ENCODE data around the gene USP53.

The USP53 gene

DNA sequence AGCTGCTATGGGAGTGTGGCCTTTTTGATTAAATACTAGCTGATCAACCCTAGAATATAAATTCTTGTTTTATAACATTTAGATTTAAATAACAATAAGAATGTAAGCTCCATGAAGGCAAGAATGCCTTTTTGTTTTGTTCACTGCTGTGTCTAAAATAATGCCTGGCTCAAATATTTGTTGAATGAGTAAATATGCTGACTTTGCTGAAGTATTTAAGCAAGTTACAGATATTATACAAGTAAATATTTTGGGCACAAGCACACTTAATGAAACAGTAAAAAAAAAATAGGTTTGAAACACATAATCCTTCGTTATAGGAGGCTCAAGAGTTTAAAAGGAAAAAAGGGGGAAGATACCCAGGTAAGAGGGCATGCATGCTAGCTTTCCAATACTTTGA lies 85.3 kb downstream of the USP53 start:
- H3K9me3 Mint-ChIP-seq, result no peaks in the 10 kb centered on the region
- no peak for ATAC-seq (replicated peaks)
- H3K4me1 Mint-ChIP-seq (ENCODE audit: low read depth in 2 of 2), result peaks cover 16 to 24% of the 10 kb centered on the region in 2 donors
- H3K27me3 Mint-ChIP-seq, result no peaks in the 10 kb centered on the region
- peaks cover 31% of the 10 kb centered on the region for H3K36me3 Mint-ChIP-seq (ENCODE audit: insufficient read depth)
- peak overlapping the region in 1 of 2 donors; percentile 100 for H3K27ac Mint-ChIP-seq
- peak overlapping the region in 1 of 2 donors; percentile 100 for H3K4me3 Mint-ChIP-seq
- DNase-seq, result no peak

GRCh38 chr4:119299260-119299671 lies 86.8 kb downstream of the USP53 start:
- Mint-ChIP-seq H3K27ac (peak overlapping the region; percentile 99 to 100), H3K4me3 (peak overlapping the region; percentile 99 to 100), H3K4me1 (ENCODE audit: low read depth in 2 of 2) (peaks cover 16 to 24% of the 10 kb centered on the region in 2 donors), H3K27me3 (peaks cover 5 to 7% of the 10 kb centered on the region in 2 donors), H3K36me3 (ENCODE audit: insufficient read depth) (peaks cover 34% of the 10 kb centered on the region), H3K9me3 (no peaks in the 10 kb centered on the region)
- ATAC-seq (replicated peaks) (no peak), DNase-seq (no peak)

- no peaks in the 10 kb centered on the region for H3K9me3 Mint-ChIP-seq
- peak overlapping the region; percentile 99 to 100 for H3K27ac Mint-ChIP-seq
- H3K4me1 Mint-ChIP-seq (ENCODE audit: low read depth in 2 of 2), result peaks cover 16 to 24% of the 10 kb centered on the region in 2 donors
- ATAC-seq (replicated peaks) (peak; percentile 3), DNase-seq (peak in 1 of 3 experiments; percentile 6)
- peaks cover 34% of the 10 kb centered on the region for H3K36me3 Mint-ChIP-seq (ENCODE audit: insufficient read depth)
- peak overlapping the region; percentile 99 to 100 for H3K4me3 Mint-ChIP-seq
- peaks cover 9 to 12% of the 10 kb centered on the region in 2 donors for H3K27me3 Mint-ChIP-seq
Observed at GRCh38 chr4:119299741-119300100, 87.2 kb downstream of the USP53 start.

DNA sequence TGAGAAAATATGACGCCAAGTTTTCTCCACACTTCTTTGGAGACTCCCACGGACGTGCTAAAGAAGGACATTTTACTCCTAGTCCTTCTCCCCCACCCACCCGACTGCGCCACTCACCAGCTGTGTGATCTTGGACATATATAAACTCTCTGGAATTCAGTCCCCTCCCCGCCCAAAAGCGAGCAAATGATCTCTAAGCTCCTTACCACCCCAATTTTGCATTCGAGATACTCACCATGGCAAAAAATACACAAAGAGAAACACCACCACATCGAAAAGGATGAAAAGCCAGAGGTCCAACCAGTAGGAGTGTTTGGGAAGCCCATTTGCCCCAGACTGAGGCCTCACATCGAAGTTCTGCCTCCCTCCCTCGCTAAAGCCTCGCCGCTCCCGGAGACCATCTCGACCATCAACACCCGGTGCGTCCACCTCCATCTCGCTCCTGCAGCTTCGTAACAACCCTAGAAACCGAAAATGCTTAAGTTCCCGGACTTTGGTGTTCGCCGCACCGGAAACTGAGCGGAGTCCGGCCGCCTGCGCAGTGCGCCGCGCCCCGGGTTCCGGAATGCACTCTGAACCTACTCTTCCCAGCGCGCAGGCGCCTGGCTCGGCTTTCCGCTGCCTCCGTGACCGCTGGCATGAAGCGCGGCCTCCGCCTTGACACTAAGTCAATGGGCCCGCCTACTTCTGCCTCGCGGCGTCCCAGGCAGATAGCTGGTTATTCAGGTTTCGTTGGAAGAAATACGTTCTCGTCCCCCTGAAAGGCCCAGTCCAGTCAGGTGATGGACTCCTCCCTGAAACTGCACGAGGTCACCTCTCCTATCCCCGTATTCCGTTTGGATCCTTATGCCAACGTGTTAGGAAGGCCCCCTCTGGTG lies 87.8 kb downstream of the USP53 start:
- Mint-ChIP-seq H3K9me3 (no peaks in the 10 kb centered on the region), H3K27me3 (peaks cover 9 to 13% of the 10 kb centered on the region in 2 donors), H3K4me3 (peak overlapping the region; percentile 99 to 100), H3K4me1 (ENCODE audit: low read depth in 2 of 2) (peaks cover 16 to 24% of the 10 kb centered on the region in 2 donors), H3K27ac (peak overlapping the region; percentile 99 to 100), H3K36me3 (ENCODE audit: insufficient read depth) (peaks cover 34% of the 10 kb centered on the region)
- ATAC-seq (replicated peaks), result peak; percentile 94
- peak; percentile 86 to 89 (median 87) for DNase-seq

DNA sequence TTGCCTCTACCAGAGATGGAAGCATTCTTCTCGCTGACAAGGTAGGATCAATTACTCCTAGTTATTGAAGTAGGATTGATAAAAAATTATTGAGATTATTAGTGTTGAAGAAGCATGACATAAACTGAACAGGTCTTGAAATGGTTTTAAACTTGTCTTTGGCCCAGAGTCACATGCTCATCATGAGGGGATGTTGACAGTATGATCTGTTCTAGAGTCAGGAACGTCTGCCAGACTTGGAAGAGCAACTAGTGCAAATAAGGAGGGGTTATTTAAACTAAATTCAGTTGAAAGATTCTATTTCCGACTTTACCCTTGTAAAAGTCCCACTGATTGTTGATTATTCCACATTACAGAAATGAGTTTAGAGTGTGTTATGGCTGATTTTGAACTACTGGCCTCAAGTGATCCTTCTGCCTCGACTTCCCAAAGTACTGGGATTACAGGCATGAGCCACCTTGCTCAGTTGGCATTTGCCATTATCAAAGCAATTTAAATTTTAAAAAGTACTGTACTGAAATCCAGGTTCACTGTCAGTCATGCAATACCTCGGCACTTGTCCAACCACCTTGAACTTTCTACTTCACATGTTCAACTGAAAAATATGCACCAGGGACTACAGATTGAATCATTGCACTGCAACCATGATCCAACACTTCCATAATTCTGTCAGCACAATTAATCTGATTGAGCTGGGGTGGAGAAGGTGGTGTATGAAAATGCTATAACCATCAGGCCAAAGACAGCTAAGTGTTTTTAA lies 89.7 kb downstream of the USP53 start:
- Mint-ChIP-seq H3K27me3 (peaks cover 9 to 13% of the 10 kb centered on the region in 2 donors), H3K9me3 (no peaks in the 10 kb centered on the region), H3K27ac (no peak overlapping the region), H3K36me3 (ENCODE audit: insufficient read depth) (peaks cover 29% of the 10 kb centered on the region), H3K4me3 (no peak overlapping the region), H3K4me1 (ENCODE audit: low read depth in 2 of 2) (peaks cover 15 to 20% of the 10 kb centered on the region in 2 donors)
- no peak for ATAC-seq (replicated peaks)
- DNase-seq, result no peak

DNA sequence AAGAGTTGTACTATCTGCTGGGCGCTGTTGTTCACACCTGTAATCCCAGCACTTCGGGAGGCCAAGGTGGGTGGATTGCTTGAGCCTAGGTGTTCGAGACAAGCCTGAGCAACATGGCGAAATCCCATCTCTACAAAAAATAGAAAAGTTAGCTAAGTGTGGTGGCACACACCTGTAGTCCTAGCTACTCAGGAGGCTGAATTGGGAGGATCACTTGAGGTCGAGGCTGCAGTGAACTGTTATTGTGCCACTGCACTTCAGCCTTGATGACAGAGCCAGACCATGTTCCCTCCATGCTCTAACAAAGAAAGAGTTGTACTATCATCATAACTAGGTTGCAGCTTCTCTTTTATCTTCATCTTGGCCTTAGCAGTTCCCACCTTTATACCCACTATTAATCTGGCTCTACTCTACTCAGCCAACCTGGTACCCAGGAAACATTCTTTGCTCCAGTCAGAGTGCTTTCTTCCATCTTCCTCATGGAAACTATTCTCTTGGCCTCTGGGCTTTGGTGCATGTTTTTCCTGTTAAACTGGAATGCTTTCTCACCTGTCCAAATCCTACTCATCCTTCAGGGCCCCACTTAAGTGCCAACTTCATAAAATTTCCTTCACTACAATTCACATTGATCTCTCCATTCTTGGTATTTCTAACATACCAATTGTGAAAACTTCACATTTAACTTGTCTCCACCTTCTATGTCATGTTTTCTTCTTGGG lies 91.2 kb downstream of the USP53 start:
- Mint-ChIP-seq H3K4me3 (no peak overlapping the region), H3K36me3 (ENCODE audit: insufficient read depth) (peaks cover 19% of the 10 kb centered on the region), H3K27me3 (peaks cover 9 to 25% of the 10 kb centered on the region in 2 donors), H3K4me1 (ENCODE audit: low read depth in 2 of 2) (peaks cover 10 to 14% of the 10 kb centered on the region in 2 donors), H3K9me3 (no peaks in the 10 kb centered on the region), H3K27ac (no peak overlapping the region)
- DNase-seq (no peak), ATAC-seq (replicated peaks) (no peak)

DNA sequence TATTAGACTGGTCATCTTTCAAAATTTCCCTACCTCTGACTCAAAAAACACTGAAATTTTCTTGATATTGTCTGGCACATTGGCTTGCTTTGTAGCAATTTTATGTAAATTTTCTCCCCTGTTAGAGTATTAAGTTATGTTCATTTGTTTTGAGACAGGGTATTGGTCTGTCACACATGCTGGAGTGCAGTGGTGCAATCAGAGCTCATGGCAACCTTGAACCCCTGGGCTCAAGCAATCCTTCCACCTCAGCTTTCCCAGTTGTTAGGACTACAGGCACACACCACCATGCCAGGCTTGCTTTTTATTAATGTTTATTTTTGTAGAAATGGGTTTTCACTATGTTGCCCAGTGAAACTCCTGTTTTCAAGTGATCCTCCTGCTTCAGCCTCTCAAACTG lies 91.9 kb downstream of the USP53 start:
- H3K4me1 Mint-ChIP-seq (ENCODE audit: low read depth in 2 of 2), result peaks cover 3 to 7% of the 10 kb centered on the region in 2 donors
- no peak overlapping the region for H3K4me3 Mint-ChIP-seq
- no peak overlapping the region for H3K27ac Mint-ChIP-seq
- no peak for DNase-seq
- H3K36me3 Mint-ChIP-seq (ENCODE audit: insufficient read depth), result peaks cover 18% of the 10 kb centered on the region
- H3K9me3 Mint-ChIP-seq, result no peaks in the 10 kb centered on the region
- peaks cover 9 to 25% of the 10 kb centered on the region in 2 donors for H3K27me3 Mint-ChIP-seq
- no peak for ATAC-seq (replicated peaks)

GRCh38 chr4:119307606-119308005 lies 95.1 kb downstream of the USP53 start:
- Mint-ChIP-seq H3K36me3 (ENCODE audit: insufficient read depth) (peaks cover 3% of the 10 kb centered on the region), H3K9me3 (no peaks in the 10 kb centered on the region), H3K27ac (no peak overlapping the region), H3K4me3 (no peak overlapping the region), H3K27me3 (peaks cover 9 to 25% of the 10 kb centered on the region in 2 donors), H3K4me1 (ENCODE audit: low read depth in 2 of 2) (no peaks in the 10 kb centered on the region)
- no peak for DNase-seq
- ATAC-seq (replicated peaks), result no peak

GRCh38 chr4:119310826-119311225 lies 98.3 kb downstream of the USP53 start:
- ATAC-seq (replicated peaks) (no peak), DNase-seq (no peak)
- Mint-ChIP-seq H3K27me3 (peaks cover 9 to 22% of the 10 kb centered on the region in 2 donors), H3K4me3 (no peak overlapping the region), H3K36me3 (ENCODE audit: insufficient read depth) (no peaks in the 10 kb centered on the region), H3K4me1 (ENCODE audit: low read depth in 2 of 2) (no peaks in the 10 kb centered on the region), H3K9me3 (no peaks in the 10 kb centered on the region), H3K27ac (no peak overlapping the region)

DNA sequence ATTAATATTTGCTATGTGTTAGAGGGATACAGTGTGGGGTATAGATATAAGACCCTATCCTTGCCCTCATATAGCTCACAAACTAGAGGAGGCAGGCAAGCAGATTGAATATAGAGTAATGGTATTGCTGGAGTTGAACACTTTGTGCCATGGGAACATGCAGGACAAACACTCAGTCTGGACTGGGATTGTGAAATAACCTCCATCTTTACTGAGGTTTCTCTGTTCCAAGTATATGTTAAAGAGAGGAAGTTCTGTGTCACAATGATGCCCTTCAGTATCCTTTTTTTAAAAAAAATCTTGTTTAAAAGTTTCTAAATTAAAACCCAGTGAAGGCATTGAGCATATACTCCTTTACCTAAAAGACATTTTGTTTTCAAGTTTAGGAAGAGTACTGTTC lies 100.7 kb downstream of the USP53 start:
- no peak overlapping the region for H3K4me3 Mint-ChIP-seq
- no peaks in the 10 kb centered on the region for H3K36me3 Mint-ChIP-seq (ENCODE audit: insufficient read depth)
- DNase-seq, result no peak
- no peaks in the 10 kb centered on the region for H3K4me1 Mint-ChIP-seq (ENCODE audit: low read depth in 2 of 2)
- no peaks in the 10 kb centered on the region for H3K9me3 Mint-ChIP-seq
- peaks cover 18 to 32% of the 10 kb centered on the region in 2 donors for H3K27me3 Mint-ChIP-seq
- ATAC-seq (replicated peaks), result no peak
- no peak overlapping the region for H3K27ac Mint-ChIP-seq

GRCh38 chr4:119314356-119314755 lies 101.8 kb downstream of the USP53 start:
- no peaks in the 10 kb centered on the region for H3K4me1 Mint-ChIP-seq (ENCODE audit: low read depth in 2 of 2)
- DNase-seq (no peak), ATAC-seq (replicated peaks) (peak; percentile 47)
- H3K27me3 Mint-ChIP-seq, result peaks cover 18 to 28% of the 10 kb centered on the region in 2 donors
- H3K27ac Mint-ChIP-seq, result no peak overlapping the region
- H3K36me3 Mint-ChIP-seq (ENCODE audit: insufficient read depth), result no peaks in the 10 kb centered on the region
- H3K4me3 Mint-ChIP-seq, result no peak overlapping the region
- H3K9me3 Mint-ChIP-seq, result no peaks in the 10 kb centered on the region

- no peak for ATAC-seq (replicated peaks)
- H3K27me3 Mint-ChIP-seq, result peaks cover 21 to 32% of the 10 kb centered on the region in 2 donors
- H3K27ac Mint-ChIP-seq, result no peak overlapping the region
- no peaks in the 10 kb centered on the region for H3K9me3 Mint-ChIP-seq
- no peak for DNase-seq
- no peaks in the 10 kb centered on the region for H3K4me1 Mint-ChIP-seq (ENCODE audit: low read depth in 2 of 2)
- H3K4me3 Mint-ChIP-seq, result no peak overlapping the region
- no peaks in the 10 kb centered on the region for H3K36me3 Mint-ChIP-seq (ENCODE audit: insufficient read depth)
Observed at GRCh38 chr4:119315036-119315435, 102.5 kb downstream of the USP53 start.

DNA sequence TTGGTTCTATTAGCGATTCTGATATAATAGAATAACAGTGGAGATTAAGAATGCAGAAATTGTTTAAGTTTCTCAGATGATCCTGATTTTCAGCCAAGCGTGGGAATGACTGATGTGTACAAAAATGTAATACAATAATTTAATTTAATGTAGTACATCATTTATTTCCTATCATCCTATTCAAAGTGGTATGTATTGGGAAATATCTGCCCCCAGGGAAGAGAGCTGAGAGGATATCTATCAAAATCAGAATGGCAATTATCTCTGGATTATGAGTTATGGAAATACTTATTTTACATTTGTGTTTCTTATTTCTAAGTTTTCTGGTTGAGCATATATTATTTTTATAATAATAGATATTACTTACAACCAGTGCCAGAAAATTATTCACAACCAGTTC lies 105.5 kb downstream of the USP53 start:
- ATAC-seq (replicated peaks) (no peak), DNase-seq (no peak)
- Mint-ChIP-seq H3K4me3 (no peak overlapping the region), H3K4me1 (ENCODE audit: low read depth in 2 of 2) (no peaks in the 10 kb centered on the region), H3K36me3 (ENCODE audit: insufficient read depth) (no peaks in the 10 kb centered on the region), H3K9me3 (no peaks in the 10 kb centered on the region), H3K27me3 (peaks cover 35 to 37% of the 10 kb centered on the region in 2 donors), H3K27ac (no peak overlapping the region)

Measured in effector memory CD8-positive, alpha-beta T cell (primary cell).